Activated CD4-positive, alpha-beta T cell treated with anti-CD3 and anti-CD28 coated beads, Interleukin-10, Interleukin-2, amounts not matched to agents 100 ng/mL and 50 ng/mL, durations not matched to agents 16 hours and 8 hours (primary cell): ENCODE measurements around the gene IFNA2.
A peak's percentile ranks its signal among the peaks of the same experiment; 100 is the strongest.
"Not testable (repeated sequence)": the region's sequence is repeated elsewhere in the genome, so short reads cannot be mapped to it uniquely, and the experiment has no call there.

Experiments used
- DNase-seq: peaks from one replicate; pipeline ENCODE4 v3.0.0-alpha.2; 2020

Gene IFNA2

DNA sequence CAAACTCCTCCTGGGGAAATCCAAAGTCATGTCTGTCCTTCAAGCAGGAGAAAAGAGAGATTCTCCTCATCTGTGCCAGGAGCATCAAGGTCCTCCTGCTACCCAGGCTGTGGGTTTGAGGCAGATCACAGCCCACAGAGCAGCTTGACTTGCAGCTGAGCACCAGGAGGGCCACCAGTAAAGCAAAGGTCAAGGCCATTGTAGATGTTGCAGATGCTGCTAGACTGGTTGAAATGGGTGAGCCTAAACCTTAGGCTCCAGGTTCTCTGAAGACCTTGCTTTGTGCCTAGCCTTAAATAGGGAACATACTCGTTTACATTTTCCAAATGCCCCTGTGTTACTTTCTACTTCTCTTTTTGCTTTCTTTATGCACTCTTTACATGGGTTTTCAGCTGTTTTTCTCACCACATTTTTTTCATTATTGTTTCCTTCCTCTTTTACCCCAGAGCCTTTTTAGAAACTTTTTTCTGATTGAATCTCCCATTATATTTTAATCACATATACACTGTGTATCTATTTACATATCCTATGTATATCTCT, at the start of gene IFNA2:
Gene IFNA2 (minus strand): TSS at position 268 of the 540 bp plus-strand sequence. CDS start 69 bp downstream, at position 199.
- DNase-seq: no peak

DNA sequence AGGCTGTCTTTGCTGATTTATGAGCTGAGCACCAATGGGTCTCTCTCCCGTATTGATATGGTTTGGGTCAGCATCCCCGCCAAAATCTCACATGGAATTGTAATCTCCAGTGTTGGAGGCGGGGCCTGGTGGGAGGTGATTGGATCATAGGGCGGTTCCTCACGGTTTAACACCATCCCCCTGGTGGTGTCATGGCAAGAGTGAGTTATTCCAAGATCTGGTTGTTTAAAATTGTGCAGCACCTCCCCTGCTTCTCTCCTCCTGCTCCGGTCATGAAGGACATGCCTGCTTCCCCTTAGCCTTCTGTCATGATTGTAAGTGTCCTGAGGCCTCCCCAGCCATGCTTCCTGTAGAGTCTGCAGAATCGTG, 49.8 kb upstream of the IFNA2 start:
- DNase-seq: not testable (repeated sequence)

DNA sequence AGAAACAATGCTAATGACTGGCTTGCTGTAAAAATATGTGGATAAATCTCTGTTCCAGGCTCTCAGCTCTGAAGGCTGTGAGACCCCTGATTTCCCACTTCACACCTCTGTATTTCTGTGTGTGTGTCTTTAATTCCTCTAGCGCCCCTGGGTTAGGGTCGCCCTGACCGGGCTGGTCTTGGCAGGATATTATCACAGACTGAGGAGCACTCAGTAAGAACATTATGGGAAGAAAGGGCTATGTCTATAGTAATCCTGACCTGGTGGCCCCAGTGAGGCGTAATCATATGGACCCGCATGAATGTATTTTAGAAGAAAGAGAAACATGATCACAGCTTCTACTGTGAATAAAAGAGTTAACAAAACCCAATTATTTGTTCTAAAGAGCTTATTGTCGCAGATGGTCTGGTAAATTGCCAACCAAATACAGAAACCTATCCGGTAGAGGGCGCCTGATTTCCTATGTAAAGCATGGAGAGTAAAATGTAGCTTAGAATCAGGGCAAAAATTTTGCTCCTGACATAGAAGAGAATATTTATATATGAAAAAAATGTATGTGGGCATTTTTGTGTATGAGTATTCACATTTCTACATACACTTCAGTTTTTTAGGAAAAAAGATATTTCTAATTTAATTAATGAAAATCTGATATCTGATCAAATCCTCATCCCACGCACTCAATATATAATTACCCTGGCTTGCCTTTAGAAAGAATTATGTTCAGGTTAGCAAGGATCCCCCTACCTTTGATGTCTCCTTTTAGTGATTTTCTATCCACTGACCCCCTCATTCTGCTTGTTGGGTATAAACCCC, 49.2 kb upstream of the IFNA2 start:
- peak; percentile 45 for DNase-seq

DNA sequence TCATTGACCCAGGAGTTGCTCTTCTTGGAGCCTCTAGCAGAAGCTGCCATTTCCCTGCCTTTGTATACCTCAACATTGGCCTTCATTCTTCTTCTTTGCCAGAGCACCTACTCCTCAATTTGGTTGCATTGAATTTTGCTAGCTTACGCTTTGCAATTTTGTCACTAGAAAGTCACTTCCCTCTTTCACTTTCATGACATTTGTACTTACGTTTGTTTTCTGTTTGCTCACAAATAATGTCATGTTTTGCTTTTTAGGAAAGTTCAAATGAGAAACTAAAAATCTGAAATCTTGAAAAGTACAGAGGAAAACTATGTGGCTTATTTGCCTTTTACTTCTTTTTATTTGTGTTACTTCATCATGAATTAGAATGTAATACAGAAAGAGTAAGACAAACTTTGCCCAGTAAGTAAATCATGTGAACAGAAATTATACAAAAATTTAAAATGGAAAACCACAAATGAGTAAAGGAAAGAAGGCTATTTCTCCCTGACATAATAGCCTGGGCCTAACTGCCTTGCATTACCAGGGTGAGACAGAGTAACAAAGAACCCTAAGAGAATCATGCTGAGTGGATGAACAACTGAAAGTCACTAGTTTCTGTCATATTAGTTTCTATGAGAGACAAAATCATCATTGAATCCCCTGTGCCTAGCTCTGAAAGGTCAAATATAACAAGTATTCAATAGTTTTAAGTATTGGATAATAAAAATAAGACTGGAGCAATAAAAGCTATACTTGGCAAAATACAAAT, 47.7 kb upstream of the IFNA2 start:
- no peak for DNase-seq

DNA sequence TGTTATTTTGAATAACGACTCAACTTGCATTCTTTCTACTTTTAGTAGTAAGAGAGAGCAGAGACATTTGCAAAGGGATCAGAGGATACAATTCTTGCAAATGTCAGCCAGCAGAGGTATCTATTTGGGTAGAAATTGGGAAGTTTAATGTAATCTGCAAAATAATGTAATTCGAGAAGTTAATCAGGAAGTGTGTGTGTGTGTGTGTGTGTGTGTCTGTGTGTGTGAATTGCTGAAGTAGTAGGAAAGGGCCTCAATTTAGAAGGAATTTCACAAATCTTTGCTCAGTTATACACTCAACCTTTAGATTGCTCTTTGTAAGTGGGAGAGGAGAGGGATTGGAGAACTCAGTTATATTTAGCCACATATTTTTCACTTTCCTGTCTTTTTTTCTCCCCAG, 44.0 kb upstream of the IFNA2 start:
- no peak for DNase-seq

DNA sequence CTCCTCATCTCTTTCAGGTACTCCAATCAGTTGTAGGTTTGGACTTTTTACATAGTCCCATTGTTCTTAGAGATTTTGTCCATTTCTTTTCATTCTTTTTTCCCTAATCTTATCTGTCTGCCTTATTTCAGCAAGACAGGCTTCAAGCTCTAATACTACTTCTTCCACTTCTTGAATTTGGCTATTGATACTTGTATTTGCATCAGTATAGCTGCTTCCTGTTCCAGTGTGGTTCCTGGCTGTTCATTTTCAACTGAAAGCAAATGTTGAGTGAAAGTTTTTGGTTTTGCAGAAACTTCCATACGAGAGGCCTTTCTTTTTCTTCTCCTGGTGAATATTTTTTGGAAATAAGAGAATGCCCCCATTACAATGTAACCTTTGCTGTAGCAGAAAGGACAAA, 43.0 kb upstream of the IFNA2 start:
- DNase-seq: no peak

DNA sequence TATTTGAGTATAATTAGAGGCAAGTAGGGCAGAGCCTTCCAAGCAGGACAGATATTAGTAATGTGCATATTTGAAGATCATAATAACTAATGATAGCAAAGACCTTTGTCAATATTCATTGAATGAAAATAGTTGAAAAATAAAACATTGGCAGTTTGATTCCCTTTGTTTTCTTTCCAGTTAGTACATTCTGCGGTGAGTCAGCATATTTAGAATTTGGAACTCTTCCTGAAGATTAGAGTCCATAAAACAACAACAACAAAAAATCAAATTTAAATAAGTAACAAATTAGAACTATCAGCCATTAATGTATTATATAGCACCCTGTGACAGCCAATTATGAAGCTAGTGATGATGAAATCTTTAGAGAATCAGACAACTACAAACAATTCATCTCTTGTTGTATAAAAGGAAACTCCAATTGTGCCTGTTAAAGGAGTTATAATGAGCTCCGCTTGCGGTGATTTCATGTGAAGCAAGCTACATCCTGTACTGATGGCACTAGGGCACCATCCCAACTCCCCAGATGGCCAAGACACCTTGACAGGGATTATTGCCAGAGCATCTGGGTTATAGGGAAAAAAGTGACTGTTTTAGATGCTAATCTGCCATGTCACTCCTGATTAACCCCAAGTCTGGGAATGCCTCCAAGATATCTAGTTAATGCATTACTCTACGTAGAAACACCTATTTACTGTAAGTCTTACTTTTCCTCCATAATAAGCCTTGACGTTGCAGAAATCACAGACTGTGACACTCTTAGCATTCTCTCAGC, 30.5 kb upstream of the IFNA2 start:
- DNase-seq: no peak

DNA sequence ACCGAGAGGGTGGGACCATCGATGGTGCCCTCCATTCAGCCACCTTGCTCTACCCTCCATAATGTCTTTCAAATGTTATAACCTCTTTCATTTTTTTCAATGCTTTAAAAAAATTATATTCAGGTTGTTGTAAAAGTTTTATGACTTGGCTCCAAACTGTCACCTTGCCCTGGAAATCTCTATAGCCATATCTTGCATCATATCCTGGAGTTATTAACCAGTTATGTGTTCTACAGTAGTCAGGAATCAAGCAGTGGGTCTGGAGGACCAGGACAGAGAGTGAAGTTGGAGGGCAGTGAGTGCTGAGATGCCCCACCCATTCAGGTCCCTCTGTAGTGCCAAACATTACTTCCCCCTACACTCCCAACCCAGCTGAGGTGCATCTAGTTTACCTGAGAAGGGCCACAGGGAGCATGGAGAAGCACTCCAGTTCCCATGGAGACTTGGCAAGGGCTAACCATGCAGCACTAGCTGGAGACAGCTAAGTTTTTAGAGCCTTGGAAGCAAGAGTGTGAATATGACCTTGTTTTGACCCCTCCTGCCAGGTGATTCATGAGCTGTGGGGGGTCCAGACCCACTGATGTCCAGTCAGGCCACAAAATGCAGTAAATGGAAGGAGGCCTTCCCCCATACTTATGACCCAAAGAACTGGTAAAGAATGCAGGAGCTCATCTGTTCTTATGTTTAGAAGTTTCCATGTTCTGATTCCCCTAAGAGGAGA, 29.2 kb upstream of the IFNA2 start:
- no peak for DNase-seq

DNA sequence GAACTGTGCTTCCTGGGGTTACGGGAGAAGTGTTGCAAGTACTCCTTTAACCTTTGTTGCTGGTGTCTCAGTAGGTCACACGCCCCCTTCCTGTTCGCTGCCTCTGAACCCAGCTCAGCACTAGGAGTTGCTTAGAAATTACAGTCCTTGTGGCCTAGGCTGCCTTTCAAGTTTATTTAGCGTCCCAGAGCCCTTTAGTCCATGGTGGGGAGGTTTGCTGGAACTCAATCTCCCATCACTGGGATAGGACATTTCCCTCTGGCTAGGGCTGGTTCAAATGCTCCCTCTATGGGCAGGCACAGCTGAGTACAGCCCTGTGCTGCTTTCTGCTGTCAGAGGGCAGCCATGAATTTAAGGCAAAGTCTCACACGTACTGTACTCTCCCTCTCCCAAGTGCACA, 28.4 kb upstream of the IFNA2 start:
- DNase-seq: peak; percentile 2

DNA sequence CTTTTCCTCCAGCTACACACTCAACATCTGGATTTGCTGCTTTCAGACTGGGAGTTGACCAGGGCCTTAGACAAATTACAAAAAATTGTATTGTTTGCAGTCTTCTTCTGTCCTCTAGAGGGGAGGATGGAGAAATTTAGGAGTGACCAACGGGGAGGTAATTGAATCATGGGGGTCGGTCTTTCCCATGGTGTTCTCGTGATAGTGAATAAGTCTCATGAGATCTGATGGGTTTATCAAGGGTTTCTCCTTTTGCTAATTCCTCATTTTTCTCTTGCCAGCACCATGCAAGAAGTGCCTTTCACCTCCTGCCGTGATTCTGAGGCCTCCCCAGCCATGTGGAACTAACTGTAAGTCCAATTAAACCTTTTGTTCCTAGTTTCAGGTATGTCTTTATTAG, 28.0 kb upstream of the IFNA2 start:
- DNase-seq: no peak

DNA sequence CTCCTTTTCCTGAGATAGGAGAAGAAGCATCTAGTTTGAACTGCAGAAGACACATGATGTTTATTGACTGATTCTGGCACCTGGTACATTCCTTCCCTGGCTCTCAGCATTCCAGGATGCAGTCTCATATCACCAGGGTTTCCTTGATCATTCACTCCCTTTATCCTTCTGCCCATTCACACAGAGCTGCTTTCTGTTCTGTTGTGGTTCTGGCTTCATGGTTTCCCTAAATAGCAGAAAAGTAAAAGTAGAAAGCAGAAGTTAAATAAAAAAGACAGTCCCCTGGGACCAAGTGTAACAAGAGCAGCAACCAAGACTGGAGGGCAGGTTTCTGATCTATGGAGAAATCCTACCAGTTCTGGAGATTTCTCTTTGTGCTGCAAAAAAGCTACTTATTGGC, 26.9 kb upstream of the IFNA2 start:
- DNase-seq: no peak

DNA sequence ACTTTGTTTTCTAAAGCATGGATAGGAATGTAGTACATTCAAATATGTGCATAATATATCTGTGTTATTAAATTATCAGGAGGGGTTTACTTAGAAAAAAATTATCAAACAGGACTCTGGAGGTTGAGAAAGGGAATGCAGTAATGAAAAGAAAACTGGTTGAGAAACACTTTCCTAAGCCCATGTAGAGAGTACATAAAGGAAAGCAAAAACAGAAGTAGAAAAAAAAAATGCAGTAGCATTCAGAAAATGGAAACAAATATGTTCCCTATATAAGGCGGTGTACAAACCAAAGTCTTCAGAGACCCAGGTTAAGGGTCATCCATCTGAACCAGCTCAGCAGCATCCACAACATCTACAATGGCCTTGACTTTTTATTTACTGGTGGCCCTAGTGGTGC, 23.6 kb upstream of the IFNA2 start, which contains the start of gene IFNA8:
Gene IFNA8 (plus strand): TSS at position 301 of the 400 bp plus-strand sequence. CDS start 60 bp downstream, at position 361.
- DNase-seq: no peak

DNA sequence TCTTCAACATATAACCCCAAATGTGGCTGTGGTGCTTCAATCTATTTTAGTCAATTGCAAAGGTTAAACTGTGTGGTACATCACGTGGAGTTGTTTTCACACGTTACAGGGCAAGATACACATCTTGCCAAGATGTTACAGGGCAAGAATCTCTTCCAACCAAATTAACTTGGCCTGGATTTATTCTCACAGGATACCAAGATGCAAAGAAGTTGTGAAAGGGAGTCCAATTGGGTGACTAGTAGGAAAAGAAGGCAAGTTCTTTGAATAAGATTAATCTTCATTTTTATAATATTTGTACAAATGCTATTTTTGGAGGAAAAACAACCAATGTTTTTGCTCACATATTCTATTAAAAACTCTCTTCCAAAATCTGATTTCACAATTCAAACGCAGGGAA, 18.9 kb upstream of the IFNA2 start:
- DNase-seq: no peak

DNA sequence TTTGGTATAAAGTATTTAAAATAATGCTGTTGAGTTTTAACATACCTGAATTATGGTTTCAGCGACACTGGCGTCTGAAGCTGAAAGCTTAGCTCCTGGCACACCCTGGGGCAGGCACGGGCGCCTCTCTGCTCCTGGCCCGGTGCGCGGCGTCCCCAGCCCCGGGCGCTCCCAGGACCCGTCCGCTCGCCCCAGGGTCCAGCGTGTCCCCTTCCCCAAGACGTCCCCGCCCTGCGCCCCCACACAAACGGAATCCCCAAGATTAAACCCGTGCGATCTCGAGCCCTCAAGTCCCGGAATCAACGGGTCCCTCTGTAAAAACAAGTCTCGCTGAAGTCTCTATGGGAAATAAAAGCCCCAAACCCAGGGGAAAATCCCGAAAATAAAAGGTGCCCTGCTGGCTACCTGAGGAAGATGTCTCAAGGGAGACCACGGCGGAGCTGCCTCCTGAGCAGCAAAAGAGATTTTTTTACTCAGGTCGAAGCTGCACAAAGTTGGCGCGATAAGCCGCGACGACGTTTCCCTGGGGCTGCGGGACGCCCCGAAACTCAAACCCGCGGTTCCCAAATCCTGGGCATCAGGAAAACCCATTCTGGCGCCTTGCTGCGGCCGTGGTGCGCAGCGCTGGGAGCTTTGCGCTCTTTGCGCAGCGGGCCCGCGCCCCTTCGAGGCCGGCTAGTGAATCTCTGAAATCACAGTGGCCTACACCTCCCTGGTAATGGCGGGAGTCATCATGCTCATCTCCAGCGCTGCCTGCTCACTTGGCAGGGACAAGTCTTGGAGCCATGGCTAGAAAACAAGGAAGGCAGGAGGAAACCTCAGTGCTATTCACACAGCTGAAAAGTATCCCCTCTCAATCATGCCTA, 17.4 kb upstream of the IFNA2 start:
- DNase-seq: peak; percentile 6

DNA sequence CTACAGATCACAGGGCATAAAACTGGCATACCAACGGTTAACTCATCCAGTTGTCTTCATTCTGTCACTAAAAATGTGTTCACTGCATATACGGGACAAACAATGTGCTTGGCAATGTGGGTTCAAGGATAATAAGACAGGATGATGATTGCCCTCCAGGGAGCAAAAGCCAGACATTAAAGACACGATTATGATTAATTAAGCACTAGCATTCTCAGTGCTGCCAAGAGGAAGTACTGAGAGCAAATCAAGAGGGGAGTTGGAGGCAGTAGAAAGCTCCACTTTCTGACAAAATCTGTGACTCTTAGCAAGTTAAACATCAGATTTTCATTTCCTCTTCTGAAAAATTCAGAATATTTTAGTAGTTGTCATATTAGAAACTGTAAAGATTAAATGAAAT, 14.8 kb upstream of the IFNA2 start:
- no peak for DNase-seq

DNA sequence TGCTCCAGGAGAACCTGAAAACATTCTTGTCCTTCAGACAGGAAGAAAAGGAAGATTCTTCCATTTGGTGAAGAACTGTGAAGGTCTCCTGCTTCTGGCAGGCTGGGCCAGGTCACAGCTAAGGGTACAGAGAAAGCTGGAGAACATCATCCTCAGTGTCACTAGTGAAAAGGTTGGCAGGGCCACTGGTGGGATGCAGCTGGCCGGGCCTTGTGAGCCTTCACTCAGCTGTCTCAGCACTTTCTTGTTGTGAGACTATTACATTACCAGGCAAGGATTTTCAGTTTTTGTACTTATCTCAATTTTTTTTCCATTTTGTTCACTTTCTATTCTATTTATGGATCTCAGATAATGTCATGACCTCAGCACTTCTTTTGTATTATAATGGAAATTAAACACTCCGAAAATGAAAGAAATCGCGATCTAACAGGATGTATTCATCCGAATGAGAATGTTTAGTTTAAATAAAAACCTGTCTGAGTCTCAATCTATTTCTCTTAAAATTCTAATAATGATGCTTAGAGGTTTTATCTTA, 13.8 kb upstream of the IFNA2 start:
- DNase-seq: no peak

DNA sequence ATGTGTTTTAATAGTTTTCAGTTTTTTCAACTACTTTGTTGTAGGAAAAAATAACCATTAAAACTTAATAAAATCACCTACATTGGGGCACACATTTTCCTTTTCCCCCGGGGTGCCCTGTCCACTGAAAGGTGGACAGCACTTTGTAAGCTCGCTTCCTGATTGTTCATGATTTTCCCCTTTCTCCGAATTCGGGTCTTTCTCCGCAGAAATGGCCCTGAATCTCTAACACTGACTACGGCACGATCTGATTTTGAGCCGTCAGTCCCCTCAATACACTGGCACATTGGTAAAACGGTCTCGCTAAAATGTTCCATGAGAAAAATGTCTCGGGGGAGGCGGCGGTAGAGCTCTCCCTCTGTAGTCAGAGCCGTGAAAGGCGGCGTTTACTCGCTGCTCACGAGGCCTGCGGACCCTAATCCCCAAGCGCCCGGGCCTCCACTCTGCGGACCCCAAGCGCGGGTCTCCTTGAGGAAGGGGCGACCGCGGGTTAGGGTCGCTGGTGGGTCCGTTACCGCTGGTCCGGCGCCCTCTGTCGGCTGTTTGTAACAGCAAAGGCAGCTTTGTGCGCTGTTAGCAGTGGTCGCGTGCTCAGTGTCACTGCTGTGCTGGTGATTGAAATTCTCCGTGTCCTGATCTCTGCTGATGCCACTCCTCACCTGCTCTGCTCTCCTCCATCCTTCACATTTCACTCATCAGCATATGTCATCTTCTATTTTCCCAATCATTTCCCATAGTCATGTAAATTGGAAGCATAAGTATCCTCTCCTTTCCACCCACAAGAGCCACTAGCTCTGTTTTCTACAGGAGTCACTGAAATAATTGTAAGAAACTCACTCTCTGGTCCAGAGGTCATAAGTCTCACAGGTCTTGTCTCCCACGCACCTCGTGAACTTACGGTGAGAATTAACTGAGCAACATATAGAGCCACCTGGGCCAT, 10.8 kb upstream of the IFNA2 start:
- DNase-seq: peak; percentile 54

DNA sequence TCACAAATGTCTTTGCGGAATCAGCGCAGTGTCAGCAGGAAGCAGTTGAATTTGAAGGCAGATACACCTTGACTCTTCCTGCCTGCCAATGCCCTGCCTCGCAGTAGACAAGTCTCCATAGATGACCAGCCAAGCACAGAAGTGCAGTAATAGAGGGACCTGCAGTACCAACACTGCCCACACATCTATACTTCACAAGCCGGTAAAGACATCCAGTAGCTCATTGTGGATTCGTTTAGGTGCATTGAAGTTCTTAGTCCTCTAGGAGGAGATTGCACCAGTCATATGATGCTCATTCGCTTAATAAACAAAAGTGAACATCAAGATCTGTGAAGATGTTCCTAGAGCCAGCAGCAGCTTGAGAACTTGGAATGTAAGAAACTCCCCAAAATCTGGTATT, 7.1 kb upstream of the IFNA2 start:
- peak; percentile 4 for DNase-seq

DNA sequence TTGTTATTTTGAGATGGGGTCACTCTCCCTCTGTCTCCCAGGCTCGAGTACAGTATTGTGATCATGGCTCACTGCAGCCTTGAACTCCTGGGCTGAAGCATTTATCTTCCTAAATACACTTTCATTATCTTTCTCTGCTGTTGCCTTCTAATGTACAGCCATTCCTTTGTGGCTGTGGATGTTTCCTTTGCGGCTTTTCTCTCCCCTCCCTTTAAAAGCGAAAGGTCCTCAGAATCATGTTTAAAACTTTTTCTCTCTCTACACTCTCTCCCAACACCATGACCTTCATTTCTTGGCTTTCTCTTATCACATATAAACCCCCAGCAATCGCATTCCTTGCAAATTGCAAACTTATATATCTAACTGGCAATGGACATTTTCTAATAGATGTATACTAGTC, 1.6 kb downstream of the IFNA2 start:
- no peak for DNase-seq
